Epithelial cell of prostate (primary cell): ENCODE results near the gene TMEM170B.
"Not testable (repeated sequence)": the region's sequence is repeated elsewhere in the genome, so short reads cannot be mapped to it uniquely, and the experiment has no call there.

ENCODE experiments used
- DNase-seq: peaks from one replicate; pipeline ENCODE4 v3.0.0-alpha.2; 2011; ENCODE audit warnings: low read depth, low spot score
- H3K27ac ChIP-seq: fragments of 450-650 bp; 2 replicates; pipeline ENCODE4 v1.5.1; 2017; ENCODE audit warnings: mild to moderate bottlenecking

The TMEM170B gene

GRCh38 chr6:11526156-11526505 lies 11.4 kb upstream of the TMEM170B start:
- H3K27ac ChIP-seq = no peak overlapping the region
- no peak for DNase-seq

- H3K27ac ChIP-seq = no peak overlapping the region
- no peak for DNase-seq
Observed at GRCh38 chr6:11527274-11527870, 10.2 kb upstream of the TMEM170B start.

GRCh38 chr6:11528996-11529395 lies 8.6 kb upstream of the TMEM170B start:
- DNase-seq = no peak
- H3K27ac ChIP-seq = no peak overlapping the region

GRCh38 chr6:11532097-11532496 lies 5.5 kb upstream of the TMEM170B start:
- DNase-seq = no peak

GRCh38 chr6:11534561-11534960 lies 3.0 kb upstream of the TMEM170B start:
- DNase-seq = no peak
- no peak overlapping the region for H3K27ac ChIP-seq

More at GRCh38 chr6:11532097-11532496, 5.5 kb upstream of the TMEM170B start:
- H3K27ac ChIP-seq = no peak overlapping the region

- H3K27ac ChIP-seq = no peak overlapping the region
- DNase-seq = no peak
Observed at GRCh38 chr6:11535801-11536230, 1.7 kb upstream of the TMEM170B start.

GRCh38 chr6:11536795-11537194 lies 754 bp upstream of the TMEM170B start:
- no peak overlapping the region for H3K27ac ChIP-seq
- no peak for DNase-seq

- no peak for DNase-seq
- H3K27ac ChIP-seq = no peak overlapping the region
Observed at GRCh38 chr6:11538052-11538818, 686 bp downstream of the TMEM170B start.

GRCh38 chr6:11538819-11539468 lies 1.4 kb downstream of the TMEM170B start:
- H3K27ac ChIP-seq = no peak overlapping the region
- no peak for DNase-seq

GRCh38 chr6:11542863-11543262 lies 5.3 kb downstream of the TMEM170B start:
- no peak overlapping the region for H3K27ac ChIP-seq
- no peak for DNase-seq

GRCh38 chr6:11543919-11544518 lies 6.5 kb downstream of the TMEM170B start:
- no peak for DNase-seq

GRCh38 chr6:11547846-11548245 lies 10.3 kb downstream of the TMEM170B start:
- not testable (repeated sequence) for DNase-seq, H3K27ac ChIP-seq

More at GRCh38 chr6:11543919-11544518, 6.5 kb downstream of the TMEM170B start:
- no peak overlapping the region for H3K27ac ChIP-seq

- DNase-seq, H3K27ac ChIP-seq: not testable (repeated sequence)
Observed at GRCh38 chr6:11548578-11548977, 11.0 kb downstream of the TMEM170B start.

GRCh38 chr6:11551053-11551452 lies 13.5 kb downstream of the TMEM170B start:
- no peak for DNase-seq
- H3K27ac ChIP-seq = no peak overlapping the region

GRCh38 chr6:11552442-11552841 lies 14.9 kb downstream of the TMEM170B start:
- no peak overlapping the region for H3K27ac ChIP-seq
- no peak for DNase-seq

- H3K27ac ChIP-seq = no peak overlapping the region
- DNase-seq = no peak
Observed at GRCh38 chr6:11553824-11554223, 16.3 kb downstream of the TMEM170B start.

GRCh38 chr6:11556309-11556708 lies 18.8 kb downstream of the TMEM170B start:
- H3K27ac ChIP-seq = no peak overlapping the region
- DNase-seq = no peak

- H3K27ac ChIP-seq = no peak overlapping the region
- DNase-seq = no peak
Observed at GRCh38 chr6:11563793-11564192, 26.2 kb downstream of the TMEM170B start.

GRCh38 chr6:11566609-11567008 lies 29.1 kb downstream of the TMEM170B start:
- no peak for DNase-seq
- H3K27ac ChIP-seq = no peak overlapping the region

GRCh38 chr6:11571073-11571472 lies 33.5 kb downstream of the TMEM170B start:
- no peak for DNase-seq
- no peak overlapping the region for H3K27ac ChIP-seq
